ENCODE data around the gene ERBB2.

Gene ERBB2

DNA sequence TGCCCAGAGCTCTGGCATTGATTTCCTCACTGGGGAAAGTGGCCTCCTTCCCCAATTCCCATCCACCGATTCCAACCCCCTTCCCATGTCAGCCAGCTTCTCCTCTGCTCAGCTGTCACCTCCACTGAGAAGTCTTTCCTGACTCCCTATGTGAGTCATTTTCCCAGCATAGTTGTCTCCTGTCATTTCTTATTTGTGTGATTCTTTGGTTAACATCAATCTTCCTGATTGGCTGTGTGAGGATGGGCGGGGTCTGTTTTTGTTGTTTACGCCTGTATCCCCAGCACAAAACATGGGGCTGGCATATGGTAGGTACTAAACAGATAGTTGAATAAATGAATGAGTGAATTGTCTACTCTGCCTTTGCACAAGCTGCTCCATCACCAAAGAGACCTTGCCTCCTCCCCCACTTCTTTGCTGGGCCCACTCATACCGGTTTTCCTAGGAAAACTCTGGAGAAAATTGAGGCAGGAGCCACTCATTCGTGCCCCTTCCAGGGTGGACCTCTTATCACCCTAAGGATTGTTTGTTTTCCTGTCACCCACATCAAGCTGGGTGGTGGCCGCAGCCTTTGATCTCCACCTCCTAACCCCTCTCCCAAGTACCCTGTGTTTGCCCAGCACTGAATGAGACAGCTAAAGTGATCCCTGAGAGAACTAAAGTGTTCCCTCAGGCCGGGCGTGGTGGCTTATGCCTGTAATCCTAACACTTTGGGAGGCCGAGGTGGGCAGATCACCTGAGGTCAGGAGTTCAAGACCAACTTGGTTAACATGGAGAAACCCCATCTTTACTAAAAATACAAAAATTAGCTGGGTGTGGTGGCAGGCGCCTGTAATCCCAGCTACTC is 36.7 kb downstream of the ERBB2 start:
- Histone ChIP-seq H3K27me3 (peaks cover 52% of the 10 kb centered on the region), H3K9me3 (no peaks in the 10 kb centered on the region), H3K36me3 (no peaks in the 10 kb centered on the region), H3K4me3 (ENCODE audit: low read depth, low read length) (no peak overlapping the region), H3K4me1 (no peaks in the 10 kb centered on the region)
- TF ChIP-seq, protein P1, sequence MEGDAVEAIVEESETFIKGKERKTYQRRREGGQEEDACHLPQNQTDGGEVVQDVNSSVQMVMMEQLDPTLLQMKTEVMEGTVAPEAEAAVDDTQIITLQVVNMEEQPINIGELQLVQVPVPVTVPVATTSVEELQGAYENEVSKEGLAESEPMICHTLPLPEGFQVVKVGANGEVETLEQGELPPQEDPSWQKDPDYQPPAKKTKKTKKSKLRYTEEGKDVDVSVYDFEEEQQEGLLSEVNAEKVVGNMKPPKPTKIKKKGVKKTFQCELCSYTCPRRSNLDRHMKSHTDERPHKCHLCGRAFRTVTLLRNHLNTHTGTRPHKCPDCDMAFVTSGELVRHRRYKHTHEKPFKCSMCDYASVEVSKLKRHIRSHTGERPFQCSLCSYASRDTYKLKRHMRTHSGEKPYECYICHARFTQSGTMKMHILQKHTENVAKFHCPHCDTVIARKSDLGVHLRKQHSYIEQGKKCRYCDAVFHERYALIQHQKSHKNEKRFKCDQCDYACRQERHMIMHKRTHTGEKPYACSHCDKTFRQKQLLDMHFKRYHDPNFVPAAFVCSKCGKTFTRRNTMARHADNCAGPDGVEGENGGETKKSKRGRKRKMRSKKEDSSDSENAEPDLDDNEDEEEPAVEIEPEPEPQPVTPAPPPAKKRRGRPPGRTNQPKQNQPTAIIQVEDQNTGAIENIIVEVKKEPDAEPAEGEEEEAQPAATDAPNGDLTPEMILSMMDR (IDR thresholded peaks at IDR 0.05; ENCODE audit: low read depth, low read length) = no peak
- no peak for DNase-seq

DNA sequence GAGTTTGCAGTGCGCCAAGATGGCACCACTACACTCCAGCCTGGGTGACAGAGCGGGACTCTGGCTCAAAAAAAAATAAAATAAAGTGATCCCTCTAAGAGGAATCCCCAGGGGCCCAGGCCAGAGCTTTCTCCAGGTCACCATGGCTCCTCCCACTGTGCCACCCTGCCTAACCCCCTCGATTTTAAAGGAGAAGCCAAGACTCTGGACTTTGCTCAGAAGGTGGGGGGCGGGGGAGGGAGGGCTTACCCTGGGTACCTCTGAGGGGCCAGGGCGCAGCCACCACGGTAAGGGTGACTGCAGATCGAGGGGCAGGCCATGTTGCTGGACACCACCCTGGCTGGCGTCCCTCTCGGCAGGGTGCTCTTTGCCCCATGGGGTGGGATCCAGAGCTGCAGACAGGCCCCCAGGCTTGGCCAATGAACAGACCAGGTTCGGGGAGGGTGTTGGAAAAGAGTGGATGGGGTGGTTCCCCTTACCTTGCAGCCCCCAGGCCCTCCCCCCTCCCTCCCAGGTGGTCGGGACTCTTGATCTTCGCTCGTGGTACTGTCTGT is 37.4 kb downstream of the ERBB2 start:
- Histone ChIP-seq H3K9me3 (no peaks in the 10 kb centered on the region), H3K36me3 (no peaks in the 10 kb centered on the region), H3K4me1 (no peaks in the 10 kb centered on the region), H3K27me3 (peaks cover 59% of the 10 kb centered on the region), H3K4me3 (ENCODE audit: low read depth, low read length) (no peak overlapping the region)
- DNase-seq = no peak
- TF ChIP-seq, protein P1 (IDR thresholded peaks at IDR 0.05; ENCODE audit: low read depth, low read length) = no peak

DNA sequence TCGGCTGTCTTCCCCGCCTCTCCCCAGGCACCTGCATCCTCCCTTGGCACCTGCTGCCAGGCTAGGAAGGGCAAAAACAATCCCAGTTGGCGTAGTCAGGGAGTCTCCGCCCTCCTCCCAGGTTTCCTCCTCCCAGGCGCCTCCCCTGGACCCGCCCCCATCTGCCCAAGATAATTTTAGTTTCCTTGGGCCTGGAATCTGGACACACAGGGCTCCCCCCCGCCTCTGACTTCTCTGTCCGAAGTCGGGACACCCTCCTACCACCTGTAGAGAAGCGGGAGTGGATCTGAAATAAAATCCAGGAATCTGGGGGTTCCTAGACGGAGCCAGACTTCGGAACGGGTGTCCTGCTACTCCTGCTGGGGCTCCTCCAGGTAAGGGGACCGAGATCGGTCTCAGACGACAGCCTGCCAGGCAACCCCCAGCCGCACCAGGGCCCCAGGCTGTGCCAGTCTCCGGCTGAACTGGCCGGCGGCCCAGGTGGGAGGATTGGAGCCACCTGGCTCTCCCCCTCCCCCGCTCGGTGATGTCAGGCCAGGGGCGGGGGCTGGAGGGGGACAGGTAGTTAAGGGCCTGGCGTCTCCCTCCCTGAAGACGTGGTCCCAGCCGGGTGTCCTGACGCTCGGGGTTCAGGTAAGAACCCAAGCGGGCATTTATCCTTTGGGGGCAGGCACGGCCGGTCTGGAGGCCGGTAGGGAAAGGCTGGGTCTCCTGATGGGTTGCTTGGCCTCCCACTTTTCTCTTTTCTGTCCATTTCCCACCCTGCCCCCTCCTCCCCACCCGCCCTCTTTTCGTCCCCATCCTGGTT is 38.1 kb downstream of the ERBB2 start, which contains the start of gene GRB7:
Gene GRB7 (plus strand): TSS at position 179 of the 808 bp plus-strand sequence. CDS start 4,364 bp downstream, outside the sequence.
- no peak for DNase-seq
- H3K27me3 ChIP-seq = peaks cover 66% of the 10 kb centered on the region
- no peaks in the 10 kb centered on the region for H3K4me1 ChIP-seq
- H3K9me3 ChIP-seq = no peaks in the 10 kb centered on the region
- no peak within 1 kb of the TSS for H3K4me3 ChIP-seq (ENCODE audit: low read depth, low read length)
- no peaks in the 10 kb centered on the region for H3K36me3 ChIP-seq
- TF ChIP-seq, protein P1 (IDR thresholded peaks at IDR 0.05; ENCODE audit: low read depth, low read length) = no peak

DNA sequence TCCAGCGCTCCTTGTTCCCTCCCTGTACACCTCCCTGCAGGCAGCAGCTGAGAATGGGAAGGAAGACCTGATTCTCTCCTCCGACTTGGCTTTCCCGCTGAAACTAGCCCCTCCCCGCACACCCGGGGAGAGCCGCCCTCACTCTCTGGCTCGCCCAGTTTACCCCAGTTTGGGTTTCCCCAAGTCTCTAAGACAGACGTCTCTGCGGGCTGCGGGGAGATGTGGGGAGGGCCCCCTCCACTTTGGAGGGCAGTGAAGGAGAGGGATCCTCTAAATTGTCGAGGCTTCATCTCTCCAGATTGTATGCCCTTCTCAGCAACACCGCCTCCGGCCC is 38.7 kb downstream of the ERBB2 start:
- H3K4me3 ChIP-seq (ENCODE audit: low read depth, low read length) = no peak overlapping the region

DNA sequence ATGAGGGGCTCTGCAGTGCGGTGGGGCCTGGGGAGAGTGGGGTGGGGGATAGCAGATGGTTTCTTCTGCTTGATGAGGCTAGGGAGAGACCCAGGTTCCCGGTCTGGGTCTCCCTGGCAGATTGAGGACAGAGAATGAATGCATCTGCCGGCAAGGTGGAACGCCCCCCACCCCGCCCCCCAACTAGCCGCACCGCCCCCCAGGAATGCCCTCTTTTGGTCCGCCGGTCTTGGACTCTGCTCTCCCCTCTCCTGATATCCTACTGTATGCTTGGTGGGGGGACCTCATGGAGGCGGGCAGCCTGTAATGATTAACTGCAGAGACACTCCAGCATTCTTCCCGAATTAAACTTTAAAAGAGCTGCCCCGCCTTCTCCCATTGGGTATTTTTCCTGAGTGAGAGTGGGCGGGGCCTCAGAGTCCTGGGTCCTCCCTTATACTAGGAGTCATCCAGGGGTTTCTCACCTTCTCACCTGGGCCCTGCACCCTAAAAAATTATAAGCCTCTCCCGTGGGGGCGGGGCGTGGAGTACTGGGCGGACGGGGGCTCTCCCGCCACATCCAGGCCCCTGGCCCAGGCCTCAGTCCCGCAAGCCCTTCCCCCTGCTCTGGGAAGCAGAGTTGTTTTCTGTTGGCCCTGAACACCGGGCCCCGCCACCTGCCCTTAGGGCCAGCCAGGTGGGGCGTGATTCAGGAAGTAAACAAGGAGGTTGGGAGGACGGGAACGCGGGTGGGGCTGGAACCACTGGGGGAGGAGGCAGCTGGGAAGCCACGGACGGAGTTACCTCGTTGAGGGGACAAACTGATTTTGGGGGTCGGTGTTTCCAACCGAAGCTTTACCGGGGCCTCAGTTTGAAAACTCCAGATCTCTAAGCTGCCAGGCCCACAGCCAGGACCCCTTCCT is 39.4 kb downstream of the ERBB2 start:
- TF ChIP-seq, protein P1 (IDR thresholded peaks at IDR 0.05; ENCODE audit: low read depth, low read length) = no peak
- H3K4me1 ChIP-seq = no peaks in the 10 kb centered on the region
- no peaks in the 10 kb centered on the region for H3K36me3 ChIP-seq
- no peak overlapping the region for H3K4me3 ChIP-seq (ENCODE audit: low read depth, low read length)
- peaks cover 78% of the 10 kb centered on the region for H3K27me3 ChIP-seq
- no peak for DNase-seq
- no peaks in the 10 kb centered on the region for H3K9me3 ChIP-seq

More for the DNA sequence above, 38.7 kb downstream of the ERBB2 start:
- Histone ChIP-seq H3K9me3 (no peaks in the 10 kb centered on the region), H3K27me3 (peaks cover 71% of the 10 kb centered on the region), H3K4me1 (no peaks in the 10 kb centered on the region), H3K36me3 (no peaks in the 10 kb centered on the region)
- no peak for DNase-seq
- TF ChIP-seq, protein P1 (IDR thresholded peaks at IDR 0.05; ENCODE audit: low read depth, low read length) = no peak
